Vagina (tissue), 2 donors: ENCODE measurements around the gene ZNF559. TPM values are rescaled to one million over a fixed set of nuclear protein-coding genes. Genes with fewer than 3 reads are reported as not detected.
A peak's percentile ranks its signal among the peaks of the same experiment; 100 is the strongest.

Source experiments
- DNase-seq, 2 donors: peaks; one replicate each; pipeline ENCODE4 v3.0.0-alpha.2; 2017; ENCODE audit errors: extremely low spot score in 2 of 2
- H3K27ac ChIP-seq: fragments of 200-600 bp; sonication (generic); one replicate; pipeline ENCODE4 v1.5.1; 2019
- H3K27me3 ChIP-seq: fragments of 200-600 bp; sonication (generic); one replicate; pipeline ENCODE4 v1.5.1; 2019
- H3K36me3 ChIP-seq, 2 donors: fragments of 200-600 bp; sonication (generic); one replicate each; pipeline ENCODE4 v1.5.1; 2017 to 2019
- H3K4me1 ChIP-seq: fragments of 200-600 bp; sonication (generic); one replicate; pipeline ENCODE4 v1.5.1; 2019
- H3K4me3 ChIP-seq, 2 donors: fragments of 200-600 bp; sonication (generic); 1 replicate in 1 of 2; 2 replicates in 1 of 2; pipeline ENCODE4 v1.5.1; 2016 to 2019
- H3K9me3 ChIP-seq: fragments of 200-600 bp; sonication (generic); one replicate; pipeline ENCODE4 v1.5.1; 2019
- CTCF ChIP-seq, 3 experiments: fragments of 450-650 bp in 2 of 3; fragments of 200-600 bp in 1 of 3; sonication (generic) in 1 of 3; IDR thresholded peaks; one replicate each; pipeline ENCODE4 v1.5.1; 2017 to 2019; ENCODE audit warnings: antibody characterized with exemption in 3 of 3, mild to moderate bottlenecking in 2 of 3, moderate library complexity in 2 of 3
- POLR2A ChIP-seq, 2 donors: fragments of 450-650 bp; IDR thresholded peaks; one replicate each; pipeline ENCODE4 v1.6.1; 2017; ENCODE audit warnings: antibody characterized with exemption in 2 of 2, mild to moderate bottlenecking in 2 of 2, moderate library complexity in 2 of 2
- POLR2AphosphoS5 ChIP-seq, 2 donors: sonication (generic); formaldehyde crosslinking; IDR thresholded peaks; one replicate each; pipeline ENCODE4 v1.9.0; 2017; ENCODE audit warnings: antibody characterized with exemption in 2 of 2, mild to moderate bottlenecking in 2 of 2, low read depth in 1 of 2; ENCODE audit not compliant: insufficient read depth in 1 of 2
- intact Hi-C: fragments of 100-400 bp; cut with DNase I; formaldehyde crosslinking; loops from one replicate; pipeline ENCODE4 v1.15.1; 2023
- total RNA-seq: library from RNA; depleted of rRNA; stranded (reverse); fragments of >200 nt; gene quantifications from one replicate; pipeline ENCODE4 v1.2.3, GENCODE V29; 2016

Gene ZNF559
- total RNA-seq, 1 donor from 2014 or later, result 23.1 TPM

DNA sequence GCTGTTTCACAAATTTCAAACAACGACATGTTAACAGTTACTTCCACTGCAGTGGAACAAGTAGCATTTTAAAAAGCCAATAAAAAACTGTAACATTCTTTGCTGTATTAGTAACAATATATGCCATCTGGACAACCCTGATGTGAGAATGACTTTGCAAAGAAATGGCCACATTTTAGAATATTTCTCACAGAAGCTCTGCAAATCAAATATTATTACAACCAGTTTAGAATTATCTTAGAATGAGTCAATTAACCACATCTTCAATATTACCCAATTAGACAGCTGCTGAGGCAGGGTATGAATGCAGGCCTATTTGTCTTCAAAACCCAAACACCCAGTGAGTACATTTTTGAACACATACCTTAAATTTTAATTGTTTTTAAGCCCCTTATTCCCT lies 17.5 kb upstream of the ZNF559 start:
- Histone ChIP-seq H3K4me3 (no peak overlapping the region), H3K27me3 (no peaks in the 10 kb centered on the region), H3K36me3 (peaks cover 8 to 38% of the 10 kb centered on the region in 2 donors), H3K9me3 (peaks cover 8% of the 10 kb centered on the region), H3K4me1 (peaks cover 17% of the 10 kb centered on the region), H3K27ac (no peak overlapping the region)
- no peak for TF ChIP-seq POLR2AphosphoS5 (IDR thresholded peaks at IDR 0.05; ENCODE audit: insufficient read depth in 1 of 2, low read depth in 1 of 2)
- no peak for TF ChIP-seq CTCF (IDR thresholded peaks at IDR 0.05)
- no peak for TF ChIP-seq POLR2A (IDR thresholded peaks at IDR 0.05)
- DNase-seq, result no peak
- intact Hi-C loops, result no loop called here

DNA sequence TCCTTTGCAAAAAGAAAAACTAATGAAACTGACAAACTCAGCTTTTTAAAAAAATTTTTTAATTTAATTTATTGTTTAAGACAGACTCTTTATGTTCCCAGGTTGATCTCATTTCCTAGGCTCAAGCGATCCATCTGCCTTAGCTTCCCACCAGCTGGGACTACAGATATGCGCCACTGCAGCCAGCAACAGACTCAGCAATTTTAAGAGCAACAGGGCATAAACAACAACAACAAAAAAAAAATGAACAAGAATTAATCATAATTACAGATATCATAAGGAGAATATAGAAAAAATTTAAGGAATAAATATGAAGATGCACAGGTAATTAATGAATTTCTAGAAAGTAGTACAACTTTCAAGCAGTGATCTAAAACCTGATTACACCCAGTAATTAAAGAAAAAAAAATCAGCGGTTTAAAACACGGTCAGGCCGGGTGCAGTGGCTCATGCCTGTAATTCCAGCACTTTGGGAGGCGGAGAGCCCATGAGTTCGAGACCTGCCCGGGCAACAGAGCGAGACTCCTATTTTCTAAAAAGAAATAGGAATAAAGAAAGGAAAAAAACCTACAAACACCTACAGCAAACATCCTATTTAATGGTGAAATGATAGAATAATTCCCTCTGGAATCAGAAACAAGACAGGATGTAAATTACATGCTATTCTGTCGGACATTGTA lies 15.7 kb upstream of the ZNF559 start:
- intact Hi-C loops, result no loop called here
- Histone ChIP-seq H3K36me3 (peaks cover 0 to 20% of the 10 kb centered on the region in 2 donors), H3K4me3 (peak overlapping the region; percentile 65 to 66), H3K9me3 (no peaks in the 10 kb centered on the region), H3K27me3 (no peaks in the 10 kb centered on the region), H3K4me1 (peaks cover 17% of the 10 kb centered on the region), H3K27ac (no peak overlapping the region)
- DNase-seq, result no peak
- no peak for TF ChIP-seq POLR2A (IDR thresholded peaks at IDR 0.05)
- TF ChIP-seq POLR2AphosphoS5 (IDR thresholded peaks at IDR 0.05; ENCODE audit: insufficient read depth in 1 of 2, low read depth in 1 of 2), result no peak
- TF ChIP-seq CTCF (IDR thresholded peaks at IDR 0.05), result no peak

DNA sequence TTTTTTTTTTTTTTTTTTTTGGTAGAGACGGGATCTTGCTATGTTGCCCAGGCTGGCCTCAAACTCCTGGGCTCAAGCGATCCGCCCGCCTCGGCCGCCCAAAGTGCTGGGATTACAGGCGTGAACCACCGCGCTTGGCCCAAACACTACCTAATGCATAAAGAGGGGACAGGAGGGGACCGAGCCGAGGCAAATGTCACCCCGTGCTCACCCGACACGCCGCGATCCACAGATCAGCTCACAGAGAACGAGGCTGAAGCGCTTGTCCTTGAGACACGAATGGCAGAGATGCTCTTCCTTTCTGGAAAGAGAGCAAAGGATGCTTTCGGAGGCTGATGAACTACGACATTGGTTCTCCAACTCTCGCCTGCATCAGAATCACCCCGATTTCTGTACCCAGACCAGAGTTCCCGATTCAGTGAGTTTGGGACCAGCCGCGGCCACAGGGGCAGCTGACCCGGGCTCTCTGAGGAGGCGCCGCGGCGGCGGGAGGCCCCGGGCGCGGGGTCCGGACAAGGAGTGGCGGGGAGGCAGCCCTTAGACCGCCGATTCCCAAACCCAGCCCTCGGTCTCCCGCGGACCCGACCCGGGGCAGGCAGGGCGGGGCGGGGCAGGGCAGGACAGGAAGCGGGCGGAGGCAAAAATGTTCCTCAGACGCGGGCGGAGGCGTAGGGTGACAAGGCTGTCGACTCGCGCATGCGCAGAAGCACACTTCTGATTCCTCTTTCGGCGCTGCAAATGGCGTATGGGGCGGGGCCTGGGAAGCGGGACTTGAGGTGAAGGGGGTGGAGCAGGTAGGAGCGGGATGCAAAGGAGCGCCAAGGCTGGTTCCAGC lies 14.6 kb upstream of the ZNF559 start, which contains the start of gene ZNF699:
TSS of gene ZNF699 (minus strand) at position 700 of the 835 bp plus-strand sequence. CDS start 4,719 bp downstream, outside the sequence.
- peak within 1 kb of the TSS; percentile 65 to 66 for H3K4me3 ChIP-seq
- no peaks in the 10 kb centered on the region for H3K9me3 ChIP-seq
- DNase-seq, result peak; percentile 96 to 97
- peak within 1 kb of the TSS; percentile 89 for H3K27ac ChIP-seq
- H3K4me1 ChIP-seq, result peaks cover 17% of the 10 kb centered on the region
- TF ChIP-seq POLR2A (IDR thresholded peaks at IDR 0.05) (peak in 1 of 2 donors; percentile 47), POLR2AphosphoS5 (IDR thresholded peaks at IDR 0.05; ENCODE audit: insufficient read depth in 1 of 2, low read depth in 1 of 2) (peak; percentile 90 to 96), CTCF (IDR thresholded peaks at IDR 0.05) (no peak)
- intact Hi-C loops, result no loop called here
- H3K27me3 ChIP-seq, result no peaks in the 10 kb centered on the region
- H3K36me3 ChIP-seq, result peaks cover 0 to 9% of the 10 kb centered on the region in 2 donors

- H3K36me3 ChIP-seq, result peaks cover 0 to 2% of the 10 kb centered on the region in 2 donors
- intact Hi-C loops, result loop anchor here (2.0 kb wide), 1 partner anchor 131 kb away; no protein-coding TSS in a partner anchor
Measured at GRCh38 chr19:9309974-9310446, 14.0 kb upstream of the ZNF559 start.

More at GRCh38 chr19:9309974-9310446, 14.0 kb upstream of the ZNF559 start:
- H3K9me3 ChIP-seq, result no peaks in the 10 kb centered on the region
- no peaks in the 10 kb centered on the region for H3K27me3 ChIP-seq
- TF ChIP-seq POLR2AphosphoS5 (IDR thresholded peaks at IDR 0.05; ENCODE audit: insufficient read depth in 1 of 2, low read depth in 1 of 2) (no peak), CTCF (IDR thresholded peaks at IDR 0.05) (peak in 1 of 3 experiments; percentile 22), POLR2A (IDR thresholded peaks at IDR 0.05) (no peak)
- no peak for DNase-seq
- peak overlapping the region; percentile 65 to 66 for H3K4me3 ChIP-seq
- H3K4me1 ChIP-seq, result peaks cover 17% of the 10 kb centered on the region
- peak overlapping the region; percentile 89 for H3K27ac ChIP-seq
